Glomerular visceral epithelial cell (primary cell): Measurements from ENCODE around the gene HELZ.

ENCODE experiments used
- DNase-seq: peaks from one replicate; pipeline ENCODE4 v3.0.0-alpha.2; 2016; ENCODE audit errors: extremely low spot score

The HELZ gene

GRCh38 chr17:67186782-67187181 is 58.2 kb downstream of the HELZ start:
- no peak for DNase-seq

GRCh38 chr17:67183531-67183930 is 61.5 kb downstream of the HELZ start:
- DNase-seq: no peak

DNA sequence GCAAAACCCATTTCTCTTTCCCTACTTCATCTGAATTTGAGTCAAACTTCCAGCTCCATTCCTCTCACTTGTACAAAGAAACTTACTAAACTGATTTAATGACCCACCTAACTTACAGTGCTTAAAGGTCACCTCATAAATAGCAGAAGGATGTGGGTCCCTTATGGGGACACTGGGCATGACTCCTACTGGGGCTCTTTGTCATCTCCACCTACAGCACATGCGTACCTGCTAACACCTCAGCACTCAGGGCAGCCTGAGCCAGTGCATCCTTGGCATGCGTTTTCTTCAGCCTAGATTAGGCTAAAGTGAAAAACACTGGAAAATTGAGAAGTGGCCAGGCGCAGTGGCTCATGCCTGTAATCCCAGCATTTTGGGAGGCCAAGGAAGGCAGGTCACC is 63.2 kb downstream of the HELZ start:
- no peak for DNase-seq

DNA sequence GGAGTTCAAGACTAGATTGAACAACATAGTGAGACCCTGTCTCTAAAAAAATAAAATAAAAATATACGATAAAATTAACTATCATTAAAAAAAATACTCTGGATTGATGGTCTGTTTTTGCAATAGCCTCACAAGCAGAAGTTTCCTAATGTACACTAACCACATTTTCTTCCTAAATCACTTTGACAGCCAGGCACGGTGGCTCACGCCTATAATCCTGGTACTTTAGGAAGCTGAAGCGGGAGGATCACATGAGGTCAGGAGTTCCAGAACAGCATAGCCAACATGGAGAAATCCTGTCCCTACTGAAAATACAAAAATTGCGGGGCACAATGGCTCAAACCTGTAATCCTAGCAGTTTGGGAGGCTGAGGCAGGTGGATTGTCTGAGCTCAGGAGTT is 64.7 kb downstream of the HELZ start:
- no peak for DNase-seq

DNA sequence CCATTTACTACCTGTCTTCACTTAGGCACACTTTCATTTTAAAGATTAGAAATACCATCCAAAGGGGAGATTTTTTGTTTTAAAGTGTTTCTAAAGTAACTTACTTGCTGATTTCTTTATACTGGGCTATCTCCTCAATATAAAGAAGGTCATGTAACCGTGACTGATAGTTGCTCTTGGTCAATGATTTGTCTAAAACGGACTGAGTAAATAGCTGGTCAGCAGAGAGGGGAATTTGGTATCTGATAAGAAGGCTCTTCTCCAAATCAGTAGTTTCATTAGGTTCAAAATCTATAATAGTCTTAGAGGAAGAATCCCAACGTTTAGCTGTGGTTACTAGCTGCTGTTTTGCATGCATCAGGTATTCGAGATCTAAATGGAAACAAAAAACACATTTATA is 66.4 kb downstream of the HELZ start:
- no peak for DNase-seq

GRCh38 chr17:67177732-67178131 is 67.3 kb downstream of the HELZ start:
- no peak for DNase-seq

GRCh38 chr17:67174190-67174589 is 70.8 kb downstream of the HELZ start:
- DNase-seq: no peak

GRCh38 chr17:67171560-67171959 is 73.4 kb downstream of the HELZ start:
- no peak for DNase-seq

GRCh38 chr17:67168496-67168895 is 76.5 kb downstream of the HELZ start:
- no peak for DNase-seq

DNA sequence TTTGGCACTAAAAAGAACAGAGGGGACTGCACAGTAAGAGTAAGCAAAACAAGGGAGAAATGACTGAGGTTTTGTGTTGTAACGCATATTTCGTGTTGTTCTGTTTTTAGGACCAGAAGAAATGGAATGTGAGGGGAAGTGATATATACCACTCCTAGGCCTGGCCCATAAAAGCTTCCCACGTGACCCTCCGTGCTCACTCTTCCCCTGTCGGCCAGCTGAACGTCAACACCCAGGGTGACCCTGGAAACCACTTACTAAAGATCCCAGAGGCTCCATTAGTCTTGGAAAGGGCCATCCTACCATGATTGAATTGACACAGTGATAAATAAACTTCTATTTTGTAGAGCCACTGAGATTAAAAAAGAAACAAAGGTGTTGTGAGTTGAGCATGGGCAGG is 79.8 kb downstream of the HELZ start:
- no peak for DNase-seq

- DNase-seq: no peak
Observed at GRCh38 chr17:67164302-67164701, 80.7 kb downstream of the HELZ start.

DNA sequence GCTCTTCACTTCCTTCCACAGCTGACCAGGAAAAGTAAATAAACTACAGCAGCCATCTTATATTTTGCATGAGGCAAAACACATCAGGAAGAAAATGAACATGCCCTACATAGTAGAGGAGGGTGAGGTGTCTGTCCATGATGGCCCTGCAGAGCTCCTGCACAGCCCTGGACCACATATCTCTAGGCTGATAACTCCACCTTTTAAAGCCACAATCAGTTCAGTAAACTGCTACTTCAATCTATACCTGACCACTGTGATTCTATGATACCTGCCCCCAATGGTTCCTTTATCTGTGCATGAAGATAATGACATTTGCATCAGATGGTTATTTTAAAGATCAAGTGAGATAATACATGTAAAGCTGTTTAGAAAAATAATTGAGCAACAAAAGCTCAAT is 82.2 kb downstream of the HELZ start:
- DNase-seq: no peak

GRCh38 chr17:67161573-67161972 is 83.4 kb downstream of the HELZ start:
- no peak for DNase-seq

GRCh38 chr17:67160791-67161190 is 84.2 kb downstream of the HELZ start:
- no peak for DNase-seq

DNA sequence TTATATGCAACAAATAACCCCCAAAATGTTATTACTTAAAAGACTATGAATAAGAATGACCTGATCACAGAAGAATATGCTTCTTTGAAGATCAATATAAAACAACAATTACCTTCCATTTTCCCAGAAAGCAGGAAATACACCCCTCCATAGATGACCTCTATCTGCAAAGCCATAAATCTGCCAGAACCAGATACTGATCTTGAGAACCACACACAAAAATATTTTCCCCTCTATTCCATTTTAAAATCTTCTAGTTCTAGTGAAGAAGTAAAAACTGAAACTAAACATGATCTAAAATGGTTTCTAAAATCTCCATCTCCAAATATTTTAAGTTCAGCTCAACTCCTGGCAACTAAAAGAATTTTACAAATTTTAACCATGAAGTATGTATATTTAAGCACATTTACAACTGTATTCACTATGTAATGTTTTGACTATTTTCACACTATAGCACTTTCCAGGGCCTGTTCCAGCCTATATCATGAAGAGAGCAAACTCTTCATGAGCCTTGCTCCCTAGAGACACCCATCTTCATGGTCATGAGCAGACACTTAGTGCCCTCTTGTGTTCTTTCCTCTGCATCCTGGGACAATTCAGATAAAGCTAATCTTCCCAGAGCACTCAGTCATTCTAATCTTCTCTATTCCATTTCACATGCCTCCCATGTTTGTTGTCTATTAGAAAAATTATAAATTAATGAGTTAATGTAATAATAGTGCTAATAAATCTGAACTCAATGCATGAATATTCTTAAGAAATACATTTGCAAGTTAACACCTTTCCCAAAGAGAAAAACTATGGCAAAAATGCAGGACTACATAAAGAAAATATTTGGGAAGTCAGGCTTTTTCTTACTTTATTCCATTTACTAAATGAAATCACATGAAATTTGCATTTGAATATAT is 87.0 kb downstream of the HELZ start:
- peak; percentile 31 for DNase-seq

DNA sequence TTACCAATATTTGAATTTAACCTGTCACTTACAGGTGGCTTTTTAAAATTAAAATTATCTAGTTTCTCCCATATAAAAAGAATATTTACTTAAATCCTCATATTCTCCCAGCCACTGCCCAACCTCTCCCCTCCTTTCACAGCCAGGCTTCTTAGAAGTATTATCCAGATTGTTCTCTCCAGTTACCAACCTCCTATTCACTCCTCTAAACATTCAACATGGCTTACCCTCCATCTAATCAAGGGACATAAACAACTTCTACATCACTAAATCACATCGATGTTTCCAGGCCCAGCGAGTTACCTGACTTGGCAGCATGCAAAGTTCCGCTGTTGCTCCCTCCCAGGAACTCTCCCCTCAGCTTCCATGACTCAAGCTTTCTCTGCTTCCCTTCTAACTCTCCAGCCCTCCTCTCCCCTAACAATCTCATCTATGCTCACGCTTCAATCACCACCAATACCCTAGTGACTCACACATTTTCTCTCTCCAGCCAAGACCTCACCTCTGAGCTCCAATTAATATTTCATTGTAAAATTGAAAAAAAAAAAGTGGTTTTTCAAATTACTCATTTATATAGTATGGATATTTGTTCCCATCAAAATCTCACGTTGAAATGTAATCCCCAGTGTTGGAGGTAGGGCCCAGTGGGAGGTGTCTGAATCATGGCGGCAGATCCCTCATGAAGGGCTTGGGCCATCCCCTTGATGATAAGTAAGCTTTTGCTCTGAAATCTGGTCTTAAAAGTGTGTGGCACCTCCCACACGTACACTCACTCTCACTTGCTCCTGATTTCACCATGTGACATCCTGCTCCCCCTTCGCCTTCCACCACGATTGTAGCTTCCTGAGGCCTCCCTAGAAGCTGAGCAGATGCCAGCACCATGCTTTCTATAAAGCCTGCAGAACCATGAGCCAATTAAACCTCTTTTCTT is 88.5 kb downstream of the HELZ start:
- DNase-seq: peak; percentile 85

DNA sequence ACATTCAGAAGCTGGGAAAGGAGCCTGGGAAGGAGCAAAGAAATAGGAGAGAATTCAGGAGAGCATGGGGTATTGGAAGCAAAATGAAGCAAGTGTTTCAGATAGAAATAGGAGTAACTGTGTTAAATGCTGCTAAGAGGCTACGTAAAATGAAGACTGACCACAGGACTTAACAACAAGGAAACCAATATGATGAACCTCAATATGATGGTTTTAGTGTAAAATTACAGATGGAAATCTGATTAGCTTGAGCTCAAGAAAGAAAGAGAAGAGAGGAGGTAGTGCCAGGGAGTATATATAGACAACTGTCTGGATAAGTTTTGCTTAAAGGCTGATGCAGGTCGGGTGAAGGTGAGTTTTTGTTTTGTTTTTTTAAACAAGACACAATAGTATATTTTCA is 92.2 kb downstream of the HELZ start:
- no peak for DNase-seq

- DNase-seq: peak; percentile 9
Observed at GRCh38 chr17:67151717-67152116, 93.3 kb downstream of the HELZ start.

GRCh38 chr17:67150826-67151225 is 94.2 kb downstream of the HELZ start:
- no peak for DNase-seq

DNA sequence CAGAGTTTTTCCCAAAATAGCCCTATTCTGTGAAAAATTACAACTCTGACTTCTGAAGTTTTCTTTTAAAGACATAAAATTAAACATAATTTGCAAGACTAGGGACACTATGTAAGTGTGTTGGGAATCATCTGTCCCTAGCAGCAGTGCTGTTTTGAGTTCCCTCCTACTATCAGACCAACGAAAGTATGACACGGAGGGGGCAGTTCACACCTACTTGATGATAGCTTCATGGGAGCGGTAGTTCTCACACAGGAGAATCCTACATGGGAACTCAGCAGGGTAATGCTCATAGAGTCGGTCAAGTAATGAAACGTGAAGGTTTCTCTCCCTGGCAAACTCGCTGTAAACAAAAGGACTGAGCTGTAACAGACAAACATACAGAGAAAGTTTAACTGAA is 96.6 kb downstream of the HELZ start:
- DNase-seq: no peak

DNA sequence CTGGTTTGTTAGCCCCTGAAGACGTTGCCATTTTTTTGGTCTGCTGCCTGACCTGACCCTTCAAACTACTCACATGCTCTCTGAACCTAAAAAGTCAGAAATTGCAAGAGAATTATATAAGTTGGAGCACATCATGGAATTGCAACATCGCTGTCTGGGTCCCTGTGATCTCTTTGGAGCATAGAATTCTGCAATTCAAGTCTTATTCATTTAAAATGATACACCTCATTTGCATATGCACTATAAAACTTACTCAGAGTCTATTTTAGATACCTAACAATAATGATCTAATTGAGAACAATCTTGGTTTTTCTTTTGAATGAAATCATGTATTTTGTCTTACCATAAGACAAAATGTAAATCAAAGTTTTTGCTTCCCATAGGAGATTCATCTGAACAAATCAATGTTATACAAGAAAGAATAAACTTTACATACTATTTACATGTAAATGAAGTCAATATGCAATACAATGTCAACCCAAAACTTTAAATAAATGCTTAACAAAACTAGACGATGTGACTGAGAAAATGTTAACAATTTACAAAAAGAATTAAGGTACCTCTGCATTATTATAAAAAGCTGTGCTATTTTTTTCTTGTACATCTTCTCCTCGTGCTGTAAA is 99.7 kb downstream of the HELZ start:
- no peak for DNase-seq

DNA sequence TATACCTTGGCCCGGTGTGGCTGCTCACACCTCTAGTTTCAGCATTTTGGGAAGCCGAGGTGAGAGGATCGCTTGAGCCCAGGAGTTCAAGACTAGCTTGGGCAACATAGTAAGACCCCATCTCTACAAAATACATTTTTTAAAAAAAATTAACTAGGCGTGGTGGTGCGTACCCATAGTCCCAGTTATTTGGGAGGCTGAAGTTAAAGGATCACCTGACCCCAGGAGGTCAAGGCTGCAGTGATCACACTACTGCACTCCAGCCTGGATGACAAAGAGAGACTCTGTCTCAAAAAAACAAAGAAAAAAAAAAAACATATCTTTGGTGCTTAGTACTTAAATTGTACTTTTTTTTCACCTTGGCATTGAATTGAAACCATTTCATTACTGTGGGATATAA is 101.7 kb downstream of the HELZ start:
- DNase-seq: no peak
